Ramos (cell line): ENCODE results near the gene WDFY1.
"Not testable (repeated sequence)": the region's sequence is repeated elsewhere in the genome, so short reads cannot be mapped to it uniquely, and the experiment has no call there.

Experiments
- in situ Hi-C: fragments of 300-500 bp; cut with MboI; formaldehyde crosslinking; loops from one replicate; pipeline ENCODE4 v1.14.3; 2022; ENCODE audit warnings: low sequenced_read_pairs; ENCODE audit not compliant: unreplicated experiment

WDFY1 gene

DNA sequence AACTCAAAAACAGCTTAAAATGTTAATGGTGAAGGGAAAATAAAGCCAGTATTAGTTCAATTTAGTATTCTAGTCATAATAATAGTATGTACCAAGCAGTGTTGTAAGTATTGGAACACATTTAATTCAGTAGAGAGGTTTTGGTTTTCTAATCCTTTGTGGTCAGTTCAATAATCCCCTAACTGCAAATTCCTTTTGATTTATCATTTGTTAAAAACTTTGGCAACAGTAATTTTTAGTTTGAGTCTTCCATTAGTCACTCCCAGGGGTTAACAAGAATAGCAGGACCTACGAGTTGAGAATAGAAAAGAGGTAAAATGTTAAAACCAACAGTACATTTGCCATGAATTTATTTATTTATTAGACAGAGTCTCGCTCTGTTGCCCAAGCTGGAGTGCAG lies 22.8 kb upstream of the WDFY1 start:
- in situ Hi-C loops: loop anchor here (25.0 kb wide), 1 partner anchor 669 kb away; no protein-coding TSS in a partner anchor

- in situ Hi-C loops: loop anchor here (25.0 kb wide), 1 partner anchor 678 kb away; no protein-coding TSS in a partner anchor
Observed at GRCh38 chr2:223959688-223960087, 14.6 kb upstream of the WDFY1 start.

DNA sequence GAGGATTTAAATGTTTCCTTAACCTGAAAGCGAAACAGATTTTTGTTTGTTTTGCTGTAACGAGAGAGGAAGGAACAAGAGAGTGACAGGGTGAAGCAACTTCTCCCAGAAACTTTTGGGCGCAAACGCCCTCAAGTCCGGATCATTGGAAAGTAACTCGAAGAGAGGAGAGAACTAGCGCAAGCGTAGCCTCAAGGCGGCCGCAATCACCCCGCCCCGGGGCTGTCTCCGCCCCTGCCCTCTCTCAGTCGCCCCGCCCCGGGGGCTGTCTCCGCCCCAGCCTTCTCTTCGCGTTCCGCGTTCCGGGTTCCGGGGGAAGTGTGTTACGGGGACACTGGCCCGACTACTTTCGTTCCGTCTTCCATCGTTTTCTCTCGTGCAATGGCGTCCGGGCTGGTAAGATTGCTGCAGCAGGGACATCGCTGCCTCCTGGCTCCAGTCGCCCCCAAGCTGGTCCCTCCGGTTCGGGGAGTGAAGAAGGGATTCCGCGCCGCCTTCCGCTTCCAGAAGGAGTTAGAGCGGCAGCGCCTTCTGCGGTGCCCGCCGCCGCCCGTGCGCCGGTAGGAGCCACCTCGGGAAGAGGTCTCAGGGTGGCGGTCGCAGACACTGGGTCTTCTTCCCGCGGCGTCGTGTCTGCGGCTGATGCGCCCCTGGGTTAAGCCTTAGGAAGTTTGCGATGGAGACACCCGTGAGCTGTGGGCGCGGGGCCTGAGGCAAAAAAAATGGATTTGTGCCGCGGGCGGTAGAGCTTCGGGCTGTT lies 12.1 kb upstream of the WDFY1 start, which contains the start of gene MRPL44:
TSS of gene MRPL44 (plus strand) at position 372 of the 760 bp plus-strand sequence. CDS start at position 382, 10 bp downstream.
- in situ Hi-C loops: loop anchor here (25.0 kb wide), 1 partner anchor 680 kb away; no protein-coding TSS in a partner anchor

- in situ Hi-C loops: loop anchor here (25.0 kb wide), 1 partner anchor 681 kb away; no protein-coding TSS in a partner anchor
Observed at GRCh38 chr2:223956300-223956699, 11.2 kb upstream of the WDFY1 start.

- in situ Hi-C loops: loop anchor here (25.0 kb wide), 1 partner anchor 683 kb away; no protein-coding TSS in a partner anchor
Observed at GRCh38 chr2:223954401-223954800, 9.3 kb upstream of the WDFY1 start.

DNA sequence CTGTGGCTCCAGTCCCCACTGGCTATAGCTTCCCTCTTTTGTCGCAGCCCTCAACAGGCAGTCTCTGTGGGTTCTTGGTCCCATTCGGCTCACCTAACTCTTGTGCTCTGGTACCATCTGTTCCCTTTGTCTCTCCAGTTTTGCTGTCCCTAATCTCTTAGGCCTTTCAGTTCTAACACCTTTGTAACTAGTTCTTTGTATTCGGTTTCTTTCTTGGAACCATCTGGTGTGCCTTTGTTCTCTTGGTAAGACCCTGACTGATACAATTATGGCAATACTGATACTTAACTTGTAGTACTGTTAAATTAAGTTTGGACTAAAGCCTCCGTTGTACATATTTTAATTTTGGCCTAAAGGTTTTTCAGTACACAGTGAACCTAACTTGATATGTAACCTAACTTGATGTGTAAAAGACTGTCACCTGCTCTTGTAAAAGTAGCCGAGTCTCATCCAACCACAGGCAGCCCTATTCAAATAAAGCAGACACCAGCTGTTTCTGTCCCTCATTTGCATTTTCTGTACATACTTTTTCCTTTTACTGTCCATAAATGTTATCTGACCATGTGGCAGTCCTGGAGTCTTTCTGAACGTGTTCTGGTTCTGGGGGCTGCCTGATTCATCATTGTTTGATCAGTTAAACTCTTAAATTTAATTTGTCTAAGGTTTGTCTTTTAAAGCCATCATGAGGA lies 7.3 kb upstream of the WDFY1 start:
- in situ Hi-C loops: loop anchor here (25.0 kb wide), 1 partner anchor 685 kb away; no protein-coding TSS in a partner anchor

DNA sequence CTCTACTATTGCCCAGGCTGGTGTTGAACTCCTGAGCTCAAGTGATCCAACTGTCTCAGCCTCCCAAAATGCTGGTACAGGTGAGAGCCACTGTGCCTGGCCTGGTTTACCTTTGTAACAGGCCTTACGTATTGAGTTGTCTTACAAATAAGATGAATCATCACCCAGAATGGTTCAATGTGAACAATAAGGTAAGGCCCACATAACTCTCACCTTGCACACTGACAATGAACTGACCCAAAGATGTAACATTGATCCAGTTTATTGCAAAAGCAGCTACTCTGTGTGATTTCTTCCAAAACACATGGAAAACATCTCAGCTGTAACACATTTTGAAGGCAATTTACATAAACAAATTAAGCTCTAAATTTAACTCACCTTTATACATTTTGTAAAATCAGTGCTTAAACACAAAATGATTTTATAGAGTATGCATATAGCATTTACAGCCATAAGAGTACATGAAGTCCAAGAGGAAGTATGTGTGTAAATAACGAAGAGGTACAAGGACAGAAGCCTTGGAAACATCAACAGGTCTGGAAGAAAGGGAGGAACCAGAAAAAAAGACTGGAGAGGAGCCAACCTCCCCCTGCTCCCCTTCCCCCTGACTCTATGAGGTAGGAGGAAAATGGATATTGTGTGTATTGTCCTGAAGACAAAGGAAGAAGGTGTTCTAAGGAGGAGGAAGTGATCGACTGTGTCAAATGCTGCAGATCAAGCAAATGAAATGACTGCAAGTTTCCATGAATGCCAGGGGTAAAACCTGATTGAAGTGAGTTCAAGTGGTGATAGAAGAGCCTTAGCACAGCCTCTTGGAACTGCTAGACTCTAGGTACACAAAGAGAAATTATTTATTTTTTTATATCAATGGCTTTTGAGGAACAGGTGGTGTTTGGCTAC lies 5.6 kb upstream of the WDFY1 start:
- in situ Hi-C loops: loop anchor here (25.0 kb wide), 1 partner anchor 687 kb away; no protein-coding TSS in a partner anchor

GRCh38 chr2:223949241-223949840 lies 4.2 kb upstream of the WDFY1 start:
- in situ Hi-C loops: no loop called here

GRCh38 chr2:223947711-223948205 lies 2.6 kb upstream of the WDFY1 start:
- in situ Hi-C loops: no loop called here

DNA sequence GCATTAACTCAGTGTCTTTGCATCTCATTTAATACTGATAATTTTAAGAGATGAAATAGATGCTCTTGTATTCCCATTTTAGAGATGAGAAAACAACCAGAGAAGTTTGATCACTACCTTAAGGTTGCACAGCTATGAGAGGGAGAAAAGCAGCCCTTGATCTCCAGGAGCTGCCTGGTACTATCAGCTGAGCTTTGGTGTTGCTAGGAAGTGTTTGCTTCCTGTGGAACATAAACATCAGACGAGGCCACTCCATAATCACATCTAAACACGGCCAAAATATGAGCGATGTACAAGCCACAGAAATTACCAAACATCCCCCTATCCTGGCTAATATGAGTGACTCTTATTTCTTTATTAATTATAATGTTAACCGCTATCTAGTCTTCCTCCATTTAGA lies 620 bp upstream of the WDFY1 start:
- in situ Hi-C loops: no loop called here

DNA sequence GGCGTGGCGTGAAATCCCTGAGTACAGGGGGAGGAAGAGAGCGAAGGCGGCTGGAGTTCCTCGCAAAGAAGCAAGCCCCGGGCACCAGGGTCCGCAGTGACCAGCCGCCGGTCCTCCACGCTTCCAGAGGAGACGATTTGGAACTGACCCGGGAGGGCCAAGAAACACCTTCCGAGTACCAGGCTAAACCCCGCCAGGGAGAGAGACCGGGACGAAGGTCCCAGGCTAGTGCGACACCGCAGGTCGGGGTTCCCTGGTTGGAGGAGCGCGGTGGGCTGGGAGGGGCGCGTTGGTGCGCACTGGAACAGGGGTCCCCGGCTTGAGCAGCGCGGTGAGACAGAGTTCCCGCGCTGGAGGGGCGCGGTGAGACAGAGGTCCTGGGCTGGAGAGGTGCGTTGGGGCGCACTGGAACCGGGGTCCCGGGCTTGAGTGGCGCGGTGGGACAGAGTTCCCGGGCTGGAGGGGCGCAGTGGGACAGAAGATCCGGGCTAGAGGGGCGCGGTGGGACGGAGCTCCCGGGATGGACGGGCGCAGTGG lies 901 bp downstream of the WDFY1 start:
- in situ Hi-C loops: no loop called here

GRCh38 chr2:223943561-223944008 lies 1.6 kb downstream of the WDFY1 start:
- in situ Hi-C loops: no loop called here

DNA sequence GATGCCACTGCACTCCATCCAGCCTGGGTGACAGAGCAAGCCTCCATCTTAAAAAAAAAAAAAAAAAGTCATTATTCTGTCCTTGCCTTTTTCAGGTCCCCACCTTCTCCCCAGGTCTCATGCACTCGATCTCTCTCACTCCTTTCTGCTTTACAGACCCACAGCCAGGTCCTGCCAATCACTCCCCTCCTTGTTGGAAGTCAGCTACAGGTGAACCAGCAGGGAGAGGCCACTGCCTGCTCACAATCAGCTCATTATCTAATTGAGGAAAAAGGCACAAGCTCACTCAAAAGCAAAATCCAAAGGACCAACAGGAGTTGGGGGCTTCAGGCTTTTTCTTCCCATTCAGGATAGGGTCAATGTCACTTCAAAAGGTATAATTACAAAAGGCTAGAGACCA lies 2.0 kb downstream of the WDFY1 start:
- in situ Hi-C loops: no loop called here

- in situ Hi-C loops: no loop called here
Observed at GRCh38 chr2:223941579-223942277, 3.4 kb downstream of the WDFY1 start.

GRCh38 chr2:223939438-223939837 lies 5.7 kb downstream of the WDFY1 start:
- in situ Hi-C loops: not testable (repeated sequence)

- in situ Hi-C loops: no loop called here
Observed at GRCh38 chr2:223937535-223937934, 7.6 kb downstream of the WDFY1 start.

- in situ Hi-C loops: no loop called here
Observed at GRCh38 chr2:223936862-223937326, 8.2 kb downstream of the WDFY1 start.

GRCh38 chr2:223935459-223936125 lies 9.5 kb downstream of the WDFY1 start:
- in situ Hi-C loops: no loop called here
